ENCODE data around the gene CDON.

GRCh38 chr11:126011265-126011664 is 51.4 kb downstream of the CDON start:
- TF ChIP-seq CTCF (IDR thresholded peaks at IDR 0.05; ENCODE audit: low read depth, low read length, poor library complexity, severe bottlenecking) (no peak), EZH2phosphoT487 (IDR thresholded peaks at IDR 0.05; ENCODE audit: borderline replicate concordance, low read length) (no peak)

All from DOHH2 (cell line).